ENCODE measurements around the gene TCTA.
"Not testable (repeated sequence)": the region's sequence is repeated elsewhere in the genome, so short reads cannot be mapped to it uniquely, and the experiment has no call there.

Gene TCTA, protein sequence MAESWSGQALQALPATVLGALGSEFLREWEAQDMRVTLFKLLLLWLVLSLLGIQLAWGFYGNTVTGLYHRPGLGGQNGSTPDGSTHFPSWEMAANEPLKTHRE

DNA sequence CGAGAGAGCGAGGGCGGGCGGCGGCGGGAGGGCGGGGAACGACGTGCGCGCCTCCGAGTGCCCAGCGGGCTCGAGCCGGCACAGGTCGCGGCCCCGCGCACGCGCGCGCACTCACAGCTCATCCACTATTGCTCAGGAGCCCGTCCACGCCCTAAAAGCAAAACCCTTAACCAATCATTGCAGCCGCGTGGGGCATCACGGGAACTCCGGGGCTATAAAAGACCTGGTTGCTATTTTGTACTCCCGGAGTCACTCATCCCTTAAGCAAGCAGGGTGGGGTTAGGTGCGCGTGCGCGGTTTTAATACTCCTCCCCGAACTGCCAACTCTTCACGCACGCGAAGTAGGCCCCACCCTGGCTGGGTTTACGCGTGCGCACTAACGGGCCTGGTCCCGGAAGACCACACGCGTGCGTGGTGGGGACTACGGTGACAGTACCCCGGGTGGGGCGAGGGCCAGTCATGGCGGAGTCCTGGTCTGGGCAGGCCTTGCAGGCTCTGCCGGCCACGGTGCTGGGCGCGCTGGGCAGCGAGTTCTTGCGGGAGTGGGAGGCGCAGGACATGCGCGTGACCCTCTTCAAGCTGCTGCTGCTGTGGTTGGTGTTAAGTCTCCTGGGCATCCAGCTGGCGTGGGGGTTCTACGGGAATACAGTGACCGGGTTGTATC lies at the start of gene TCTA, which contains the start of gene RHOA:
TSS of gene TCTA (plus strand) at position 456 of the 664 bp plus-strand sequence. CDS start at position 460, 4 bp downstream.
TSS of gene RHOA (minus strand) at position 9 of the 664 bp plus-strand sequence. CDS start 36,387 bp downstream, outside the sequence.
- peak; percentile 97 to 99 for DNase-seq

DNA sequence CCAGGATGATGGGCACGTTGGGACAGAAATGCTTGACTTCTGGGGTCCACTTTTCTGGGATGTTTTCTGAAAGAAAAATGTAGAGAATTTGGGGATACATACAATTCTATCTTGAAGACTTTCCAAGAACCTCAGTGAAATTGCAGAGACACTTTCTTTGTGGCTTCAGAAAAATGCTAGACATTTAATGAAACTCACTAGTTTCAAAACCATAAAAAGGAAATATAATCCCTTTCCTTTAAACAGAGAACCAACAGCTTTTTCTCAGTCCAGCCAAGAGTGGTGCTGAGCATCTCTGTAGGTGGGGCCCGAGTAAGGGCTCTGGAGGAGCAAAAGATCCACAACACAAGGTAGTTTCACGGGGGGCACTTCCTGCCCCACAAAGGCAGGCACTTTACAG lies 49.7 kb upstream of the TCTA start:
- DNase-seq = no peak

DNA sequence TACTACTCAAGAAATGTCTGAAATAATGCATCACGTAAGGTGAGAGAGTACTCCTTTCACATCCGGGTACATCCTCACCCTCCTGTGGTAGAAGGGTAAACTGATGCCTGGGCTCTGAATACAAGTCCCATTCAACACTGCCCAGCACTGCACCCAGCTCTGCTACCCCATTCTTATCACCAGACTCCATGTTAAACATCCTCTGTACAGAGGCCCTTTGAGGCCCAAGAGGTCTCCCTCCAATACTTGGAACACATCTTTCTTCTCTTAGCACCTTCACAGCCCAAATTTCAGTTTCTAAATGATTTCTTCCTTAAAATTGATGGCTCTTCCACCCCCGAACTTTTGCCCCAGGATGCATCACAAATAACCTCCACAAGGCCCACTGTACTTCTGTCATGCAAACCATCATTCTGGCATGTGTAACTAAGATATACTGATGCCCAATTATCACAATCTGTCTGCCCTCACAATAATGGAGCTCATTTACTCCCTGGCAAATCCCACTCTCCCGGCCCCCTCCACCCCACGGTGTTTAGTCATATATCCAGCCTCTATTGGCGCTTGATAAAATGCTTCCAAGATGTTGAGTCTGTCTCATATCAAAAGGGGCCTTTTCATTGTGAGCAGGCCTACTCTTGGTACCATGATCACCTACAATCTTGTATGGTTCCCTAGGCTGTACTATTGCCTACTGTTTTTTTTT lies 41.5 kb upstream of the TCTA start:
- no peak for DNase-seq

DNA sequence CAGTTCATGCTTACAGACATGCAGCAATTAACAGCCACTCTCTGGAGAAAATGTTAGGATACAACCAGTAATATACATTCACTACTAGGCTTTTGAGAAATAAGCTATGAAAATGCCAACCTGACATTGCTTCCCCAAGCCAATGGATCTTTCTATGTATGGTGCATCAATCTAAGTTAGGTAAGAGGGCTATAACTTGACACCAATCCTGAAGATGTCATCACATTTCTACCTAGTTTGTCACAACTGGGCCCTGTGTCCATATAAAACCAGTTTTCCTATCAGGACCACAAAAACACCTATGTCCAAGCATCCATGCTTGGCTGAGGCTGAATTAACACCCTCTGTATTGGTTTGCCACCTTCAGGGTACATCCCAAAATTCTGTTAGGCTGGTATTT lies 40.3 kb upstream of the TCTA start:
- no peak for DNase-seq

DNA sequence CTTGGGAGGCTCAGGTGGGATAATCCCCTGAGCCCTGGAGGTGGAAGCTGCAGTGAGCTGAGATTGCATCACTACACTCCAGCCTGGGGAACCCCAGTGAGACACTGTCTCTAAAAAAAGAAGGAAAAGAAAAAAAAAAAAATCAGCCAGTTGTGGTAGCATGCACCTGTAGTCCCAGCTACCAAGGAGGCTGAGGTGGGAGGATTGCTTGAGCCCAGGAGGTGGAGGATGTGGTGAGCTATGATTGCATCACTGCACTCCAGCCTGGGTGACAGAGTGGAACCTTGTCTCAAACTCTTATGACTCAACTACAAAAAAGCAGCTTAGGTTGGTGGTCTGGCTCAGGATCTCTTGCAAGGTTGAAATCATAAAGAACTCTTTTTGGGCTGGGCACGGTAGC lies 34.7 kb upstream of the TCTA start:
- DNase-seq = peak; percentile 56 to 60

DNA sequence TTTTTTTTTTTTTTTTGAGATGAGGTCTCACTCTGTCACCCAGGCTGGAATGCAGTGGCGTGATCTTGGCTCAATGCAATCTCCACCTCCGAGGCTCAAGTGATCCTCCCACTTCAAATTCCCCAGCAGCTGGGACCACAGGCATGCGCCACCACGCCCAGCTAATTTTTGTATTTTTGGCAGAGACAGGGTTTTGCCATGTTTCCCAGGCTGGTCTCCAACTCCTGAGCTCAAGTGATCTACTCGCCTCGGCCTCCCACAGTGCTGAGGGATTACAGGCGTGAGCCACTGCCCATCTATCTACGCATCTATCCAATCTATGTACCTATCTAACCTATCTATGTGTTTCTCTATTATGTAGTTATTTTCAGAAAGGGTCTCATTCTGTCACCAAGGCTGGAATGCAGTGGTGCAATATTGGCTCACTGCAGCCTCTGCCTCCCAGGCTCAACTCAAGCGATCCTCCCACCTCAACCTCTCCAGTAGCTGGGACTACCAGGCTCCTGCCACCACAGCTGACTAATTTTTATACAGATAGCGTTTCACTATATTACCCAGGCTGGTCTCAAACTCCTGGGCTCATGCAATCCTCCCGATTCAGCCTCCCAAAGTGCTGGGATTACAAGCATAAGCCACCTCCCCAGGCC lies 33.9 kb upstream of the TCTA start:
- DNase-seq = no peak

DNA sequence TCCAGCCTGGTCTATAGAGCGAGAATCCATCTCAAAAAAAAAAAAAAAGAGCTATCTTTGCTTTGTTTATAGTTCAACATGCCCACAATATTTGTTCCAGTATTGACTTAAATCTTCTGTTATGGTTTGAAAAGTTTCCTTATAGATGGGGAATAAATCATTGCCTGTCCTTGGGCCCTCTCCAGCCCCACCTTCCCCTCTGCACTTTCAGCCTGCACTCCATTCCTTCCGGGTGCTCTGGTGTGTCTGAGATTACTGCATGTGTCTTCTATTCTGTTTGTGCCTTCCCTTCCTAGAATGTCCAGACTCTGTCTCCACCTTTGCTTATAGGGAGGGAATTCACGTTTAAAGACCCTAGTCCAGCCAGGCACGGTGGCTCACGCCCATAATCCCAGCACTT lies 28.8 kb upstream of the TCTA start:
- no peak for DNase-seq

DNA sequence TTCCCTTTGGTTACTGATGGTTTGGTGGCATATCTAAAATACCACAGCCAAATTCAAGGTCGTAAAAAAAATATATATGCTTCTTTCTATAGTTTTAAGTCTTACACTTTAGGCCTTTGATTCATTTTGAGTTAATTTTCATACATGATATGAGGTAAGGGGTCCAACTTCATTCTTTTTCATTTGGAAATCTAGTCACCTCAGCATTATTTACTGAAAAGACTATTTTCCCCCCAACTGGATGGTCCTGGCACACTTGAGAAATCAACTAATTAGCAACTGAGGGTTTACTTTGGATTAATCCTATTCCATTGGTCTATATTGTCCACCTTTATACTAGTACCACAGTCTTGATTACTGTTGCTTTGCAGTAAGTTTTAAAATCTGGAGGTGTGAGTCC lies 26.6 kb upstream of the TCTA start:
- DNase-seq = no peak

DNA sequence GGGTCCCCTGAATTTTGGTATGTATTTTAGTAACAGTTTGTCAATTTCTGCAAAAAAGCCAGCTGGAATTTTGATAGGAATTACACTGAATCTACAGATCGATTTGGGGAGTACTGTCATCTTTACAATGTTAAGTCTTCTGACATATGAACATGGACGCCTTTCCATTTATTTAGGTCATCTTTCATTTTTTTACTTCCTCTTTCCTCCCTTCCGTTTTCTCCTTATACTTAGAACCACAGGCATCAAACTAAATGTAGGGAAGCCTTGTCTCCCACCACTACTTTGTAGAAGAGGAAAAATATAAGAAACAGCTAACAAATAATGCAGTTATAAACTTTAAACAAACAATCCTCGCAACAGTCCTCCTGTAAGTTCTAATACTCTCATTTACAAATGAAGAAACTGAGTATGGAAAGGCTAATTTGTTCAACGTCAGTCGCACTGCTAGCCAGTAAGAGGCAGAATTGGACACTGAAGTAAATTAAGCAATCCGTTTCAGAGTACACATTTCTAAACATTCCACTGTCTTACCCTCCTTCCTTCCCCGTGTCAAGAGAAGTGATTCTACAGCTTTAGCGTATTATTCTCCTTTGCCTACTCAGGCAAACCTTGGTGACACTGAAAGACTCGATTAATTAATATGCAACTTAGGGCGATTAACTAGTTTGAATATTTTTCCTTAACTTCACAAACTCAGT lies 26.0 kb upstream of the TCTA start:
- no peak for DNase-seq

DNA sequence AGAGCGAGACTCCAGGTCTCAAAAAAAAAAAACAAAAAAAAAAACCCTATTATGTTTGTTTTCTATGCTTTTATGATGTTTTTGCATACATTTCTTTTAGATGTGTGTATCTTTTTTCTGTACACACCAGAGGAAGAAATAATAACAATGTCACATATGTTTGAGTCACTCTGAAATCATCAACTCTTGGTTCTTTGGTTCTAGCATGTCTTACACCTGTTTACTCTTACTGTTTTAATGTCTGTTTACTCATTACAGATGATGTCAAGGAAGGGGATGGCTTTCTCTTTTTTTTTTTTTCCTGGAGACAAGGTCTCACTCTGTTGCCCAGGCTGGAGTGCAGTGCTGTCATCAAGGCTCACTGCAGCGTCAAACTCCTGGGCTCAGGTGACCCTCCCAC lies 24.5 kb upstream of the TCTA start:
- no peak for DNase-seq

DNA sequence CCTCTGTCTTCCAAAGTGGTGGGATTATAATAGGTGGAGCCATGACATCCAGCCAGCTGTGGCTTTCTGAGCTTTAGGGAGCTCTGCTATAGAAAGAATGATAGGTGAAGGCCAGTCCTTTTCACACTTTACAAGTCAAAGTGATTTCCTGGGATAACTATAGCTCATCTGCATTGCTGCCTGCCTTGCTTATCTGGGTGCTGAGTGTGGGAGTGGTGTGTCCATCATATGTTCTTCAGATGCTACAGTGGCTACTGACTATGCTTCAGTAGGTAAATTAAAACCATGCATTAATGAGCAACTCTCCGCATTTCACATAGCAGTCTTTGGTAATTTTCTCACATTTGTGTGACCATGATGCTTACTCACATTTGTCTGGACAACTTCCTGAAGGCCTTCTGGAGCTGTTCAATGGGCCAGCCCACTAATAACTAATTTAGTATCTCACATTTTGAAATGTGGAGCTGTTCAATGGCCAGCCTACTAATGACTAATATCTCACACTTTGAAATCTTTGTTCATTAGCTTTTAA lies 23.9 kb upstream of the TCTA start:
- DNase-seq = no peak

DNA sequence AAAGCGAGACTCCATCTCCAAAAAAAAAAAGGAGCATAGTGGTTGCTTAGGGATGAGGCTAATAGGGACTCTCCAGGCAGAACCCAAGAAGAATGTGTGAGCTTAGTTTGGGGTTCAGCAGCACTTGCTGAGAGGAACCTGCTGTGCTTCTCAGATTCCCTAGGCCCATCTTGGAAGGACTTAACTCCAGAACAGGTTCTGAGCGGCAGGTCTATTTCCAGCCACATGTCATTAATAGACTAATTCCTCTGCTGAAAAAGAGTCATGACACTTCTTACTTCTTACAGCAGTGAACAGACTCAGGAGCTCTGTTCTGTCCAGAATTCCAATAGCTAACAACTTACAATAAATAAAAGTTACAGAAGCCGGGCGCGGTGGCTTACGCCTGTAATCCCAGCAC lies 22.9 kb upstream of the TCTA start:
- DNase-seq = no peak

DNA sequence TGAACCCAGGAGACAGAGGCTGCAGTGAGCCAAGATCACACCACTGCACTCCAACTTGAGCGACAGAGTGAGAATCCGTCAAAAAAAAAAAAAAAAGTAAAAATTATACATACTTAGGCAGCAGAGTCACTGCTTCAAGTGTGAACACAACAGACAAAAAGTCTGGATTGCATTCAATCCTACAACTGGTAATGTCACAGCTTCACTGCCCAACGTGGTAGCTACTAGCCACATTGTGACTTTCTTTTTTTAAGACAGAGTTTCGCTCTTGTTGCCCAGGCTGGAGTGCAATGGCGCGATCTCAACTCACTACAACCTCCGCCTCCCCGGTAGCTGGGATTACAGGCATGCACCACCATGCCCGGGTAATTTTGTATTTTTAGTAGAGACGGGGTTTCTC lies 20.9 kb upstream of the TCTA start:
- not testable (repeated sequence) for DNase-seq

DNA sequence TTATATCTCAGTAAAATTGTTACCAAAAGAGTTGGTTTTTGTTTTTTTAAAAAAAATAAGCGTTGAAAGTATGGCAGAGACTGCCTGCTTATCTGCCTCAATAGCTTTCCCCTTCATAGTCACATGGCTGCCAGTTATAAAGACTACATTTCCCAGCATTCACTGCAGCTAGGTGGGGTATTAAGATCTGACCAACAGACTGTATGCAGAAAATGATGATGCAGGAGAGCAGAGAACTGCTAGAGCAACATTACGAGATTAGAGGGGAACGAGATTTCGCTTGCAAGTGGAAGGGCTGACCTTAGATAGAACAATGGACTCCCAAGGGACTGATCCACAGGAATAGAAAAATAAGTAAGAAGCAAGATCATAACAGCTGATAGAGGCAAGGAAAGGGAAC lies 14.8 kb upstream of the TCTA start:
- no peak for DNase-seq

DNA sequence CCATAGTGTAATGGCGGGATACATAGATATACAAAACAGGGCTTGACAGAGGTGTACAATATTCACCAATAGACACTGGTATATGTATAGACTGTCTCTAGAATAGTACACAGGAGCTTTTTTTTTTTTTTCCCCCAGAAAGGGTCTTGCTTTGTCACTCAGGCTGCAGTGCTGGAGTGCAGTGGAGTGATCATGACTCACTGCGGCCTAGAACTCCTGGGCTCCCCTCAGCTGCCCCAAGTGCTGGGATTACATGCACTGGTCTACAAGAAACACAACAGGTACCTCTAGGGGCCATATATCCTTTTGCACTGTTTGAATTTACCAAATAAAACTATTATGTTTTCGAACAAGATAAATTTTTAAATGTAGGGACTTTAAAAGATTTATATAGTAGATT lies 12.8 kb upstream of the TCTA start:
- no peak for DNase-seq

DNA sequence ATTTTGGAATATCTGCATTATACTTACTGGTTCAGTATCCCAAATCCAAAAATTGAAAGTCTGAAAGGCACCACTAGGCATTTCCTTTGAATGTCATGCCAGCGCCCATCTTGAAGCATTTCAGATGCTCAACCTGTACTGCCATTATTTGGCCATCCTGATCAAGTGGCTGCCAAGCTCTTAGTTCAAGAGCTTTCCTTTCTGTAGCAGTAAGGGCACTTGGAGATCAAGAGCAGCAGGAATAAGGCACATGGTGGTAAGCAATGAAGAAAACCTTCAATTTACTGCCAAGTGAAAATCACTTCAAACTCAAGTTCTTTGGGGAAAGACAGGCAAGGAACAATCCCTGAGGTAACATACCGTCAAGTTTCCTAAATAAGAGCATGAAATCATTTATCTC lies 10.5 kb upstream of the TCTA start:
- DNase-seq = no peak

DNA sequence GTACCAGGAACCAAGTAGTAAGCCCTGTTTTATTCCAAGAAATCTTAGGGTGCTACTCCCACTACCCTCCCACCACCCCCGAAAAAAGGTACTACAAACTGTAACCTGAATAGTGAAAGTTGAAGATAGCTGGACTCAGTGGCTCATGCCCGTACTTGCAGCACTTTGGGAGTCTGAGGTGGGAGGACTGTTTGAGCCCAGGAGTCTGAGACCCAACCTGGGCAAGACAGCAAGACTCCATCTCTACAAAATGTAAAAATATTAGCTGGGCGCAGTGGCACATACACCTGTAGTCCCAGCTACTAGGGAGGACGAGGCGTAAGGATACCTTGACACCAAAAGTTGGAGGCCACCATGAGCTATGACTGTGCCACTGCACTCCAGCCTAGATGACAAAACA lies 8.3 kb upstream of the TCTA start:
- no peak for DNase-seq

DNA sequence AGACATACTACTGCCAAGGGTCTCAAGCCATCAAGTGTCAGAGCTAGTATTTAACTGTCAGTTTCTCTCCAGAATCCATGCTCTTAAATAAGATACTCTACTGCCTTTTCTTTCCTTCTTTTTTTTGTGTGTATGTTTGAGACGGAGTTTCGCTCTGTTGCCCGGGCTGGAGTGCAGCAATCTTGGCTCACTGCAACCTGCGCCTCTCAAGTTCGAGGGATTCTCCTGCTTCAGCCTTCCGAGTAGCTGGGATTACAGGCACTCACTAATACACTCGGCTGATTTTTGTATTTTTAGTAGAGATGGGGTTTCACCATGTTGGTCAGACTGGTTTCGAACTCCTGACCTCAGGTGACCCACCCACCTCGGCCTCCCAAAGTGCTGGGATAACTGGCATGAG lies 6.7 kb upstream of the TCTA start:
- not testable (repeated sequence) for DNase-seq

DNA sequence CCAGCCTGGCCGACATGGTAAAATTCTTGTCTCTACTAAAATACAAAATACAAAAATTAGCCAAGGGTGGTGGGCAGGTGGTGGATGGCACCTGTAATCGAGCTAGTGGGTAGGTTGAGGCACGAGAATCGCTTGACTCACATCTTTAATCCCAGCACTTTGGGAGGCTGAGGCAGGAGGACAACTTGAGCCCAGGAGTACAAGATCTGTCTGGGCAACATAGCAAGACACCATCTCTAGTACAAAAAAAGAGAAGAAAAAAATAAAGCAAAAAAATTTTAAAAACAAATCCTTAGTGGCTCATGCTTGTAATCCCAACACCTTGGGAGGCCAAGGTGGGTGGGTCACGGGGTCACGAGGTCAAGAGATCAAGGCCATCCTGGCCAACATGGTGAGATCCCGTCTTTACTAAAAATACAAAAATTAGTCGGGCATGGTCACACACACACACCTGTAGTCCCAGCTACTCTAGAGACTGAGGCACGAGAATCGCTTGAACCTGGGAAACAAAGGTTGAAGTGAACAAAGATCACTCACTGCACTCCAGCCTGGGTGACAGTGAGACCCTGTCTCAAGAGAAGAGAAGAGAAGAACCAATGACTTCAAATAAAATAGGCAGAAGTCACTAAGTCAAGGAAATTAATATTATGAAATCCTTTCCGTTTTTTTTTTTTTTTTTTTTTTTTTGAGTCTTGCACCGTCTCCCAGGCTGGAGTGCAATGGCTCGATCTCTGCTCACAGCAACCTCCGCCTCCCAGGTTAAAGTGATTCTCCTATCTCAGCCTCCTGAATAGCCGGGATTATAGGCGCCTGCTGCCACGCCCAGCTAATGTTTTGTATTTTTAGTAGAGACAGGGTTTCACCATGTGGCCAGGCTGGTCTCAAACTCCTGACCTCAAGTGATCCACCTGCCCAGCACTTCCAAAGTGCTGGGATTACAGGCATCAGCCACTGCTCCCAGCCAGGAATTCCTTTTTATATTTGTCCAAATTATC lies 5.4 kb upstream of the TCTA start:
- DNase-seq = no peak

DNA sequence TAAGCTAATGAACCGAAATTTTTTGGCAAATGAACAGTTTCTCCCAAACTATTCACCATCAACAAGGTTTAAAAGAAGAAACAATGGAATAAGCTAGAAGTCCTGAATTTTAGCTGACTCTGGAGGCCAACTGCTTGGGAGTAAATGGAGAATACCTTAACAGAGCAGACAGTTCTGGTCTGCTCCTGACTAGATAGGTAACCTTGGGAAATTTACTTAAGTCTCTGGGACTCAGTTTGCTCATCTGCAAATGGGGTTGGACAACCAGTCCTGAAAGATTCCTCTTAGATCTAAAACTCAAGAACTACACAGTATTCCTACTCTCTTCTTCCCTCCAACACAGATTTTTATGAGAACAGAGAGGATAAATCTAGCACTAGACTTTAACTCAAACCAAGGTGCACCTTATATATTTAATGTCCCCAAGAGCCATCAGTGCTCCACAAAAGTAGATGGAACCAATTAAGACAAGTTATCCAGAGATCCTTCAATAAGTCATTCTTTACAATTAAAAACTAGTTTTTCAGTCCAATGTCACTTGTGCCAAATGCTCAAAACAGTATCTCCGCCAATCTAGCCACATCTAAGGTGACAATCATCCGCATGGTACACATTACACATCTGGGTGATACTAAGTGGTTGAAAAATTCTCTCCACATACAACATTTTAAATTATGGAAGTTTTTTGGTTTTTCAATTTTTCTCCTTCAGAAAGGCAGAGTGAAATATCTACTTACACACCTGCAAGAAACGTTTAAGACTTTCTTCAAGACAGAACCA lies 2.0 kb upstream of the TCTA start:
- no peak for DNase-seq

Measured in activated CD4-positive, alpha-beta T cell treated with anti-CD3 and anti-CD28 coated beads for 4 hours (primary cell).